GM03348 (cell line): ENCODE data around the gene RET.
"Not testable (repeated sequence)": the region's sequence is repeated elsewhere in the genome, so short reads cannot be mapped to it uniquely, and the experiment has no call there.

Experiments used
- DNase-seq: peaks from one replicate; pipeline ENCODE4 v3.0.0; 2012; ENCODE audit warnings: low spot score

The RET gene

DNA sequence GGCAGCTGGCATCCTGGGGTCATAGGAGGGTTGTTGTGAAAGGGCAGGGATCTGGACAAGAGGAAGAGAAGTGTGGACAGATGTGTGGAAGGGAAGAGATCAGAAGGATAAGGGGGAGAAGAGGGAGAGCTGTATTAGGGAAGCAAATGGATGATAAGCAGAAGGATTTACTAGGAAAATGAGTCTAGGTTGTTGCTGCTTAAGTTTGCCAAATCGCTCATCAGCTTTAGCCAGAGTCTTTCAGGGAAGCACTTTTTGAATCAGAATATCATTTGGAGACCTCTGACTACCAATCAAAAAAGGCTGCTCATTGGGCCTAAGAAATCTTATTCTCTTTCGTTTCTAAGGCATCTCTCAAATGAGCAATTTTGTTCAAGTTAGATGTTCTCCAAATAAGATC lies 58.8 kb downstream of the RET start:
- DNase-seq: no peak

GRCh38 chr10:43136432-43136831 lies 59.6 kb downstream of the RET start:
- DNase-seq: no peak

DNA sequence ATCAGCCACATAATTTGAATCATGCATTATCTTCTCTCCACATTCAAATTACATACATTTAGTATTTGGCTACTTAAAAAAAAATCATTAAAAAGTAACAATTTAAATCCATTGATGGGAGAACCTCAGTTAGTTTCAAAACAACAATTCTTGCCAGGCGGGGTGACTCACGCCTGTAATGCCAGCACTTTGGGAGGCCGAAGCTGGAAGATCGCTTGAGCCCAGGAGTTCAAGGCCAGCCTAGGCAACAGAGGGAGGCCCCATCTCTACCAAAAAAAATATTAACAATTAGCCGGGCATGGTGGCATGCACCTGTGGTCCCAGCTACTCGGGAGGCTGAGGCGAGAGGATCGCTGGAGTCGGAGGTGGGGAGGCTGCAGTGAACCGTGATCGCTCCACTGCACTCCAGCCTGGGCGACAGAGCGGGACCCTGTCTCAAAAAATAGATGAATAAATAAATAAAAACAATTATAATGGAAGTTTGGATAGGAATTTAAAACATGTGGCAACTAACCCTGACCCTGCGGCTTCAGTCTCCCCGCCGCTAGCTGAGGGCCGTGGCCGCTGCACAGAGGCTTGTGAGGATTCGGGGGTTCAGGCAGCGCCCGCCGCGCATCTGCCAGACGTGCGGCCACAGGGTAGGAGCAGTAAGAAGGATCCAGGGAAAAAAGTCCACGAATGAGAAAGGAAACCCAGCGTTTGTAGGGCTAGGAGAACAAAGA lies 60.3 kb downstream of the RET start:
- no peak for DNase-seq

DNA sequence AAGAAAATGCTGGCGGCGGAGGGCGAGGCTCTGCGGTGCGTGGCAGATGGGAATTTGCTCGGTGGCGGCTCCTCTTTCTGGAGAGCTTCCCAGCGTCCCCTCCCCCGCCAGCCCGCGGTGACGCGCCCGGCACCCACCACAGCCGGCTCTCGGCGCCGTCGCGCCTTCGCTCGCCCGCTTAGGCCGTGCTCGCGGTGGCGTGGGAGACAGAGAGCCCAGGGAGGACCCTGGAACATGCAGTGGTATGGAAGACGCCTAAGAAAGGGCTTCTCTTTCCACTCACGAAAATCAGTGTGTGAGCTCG lies 60.8 kb downstream of the RET start:
- DNase-seq: peak; percentile 86

- DNase-seq: peak; percentile 94
These were observed 61.3 kb downstream of the RET start, which contains the start of gene CSGALNACT2 for GRCh38 chr10:43138021-43138756. TSS of gene CSGALNACT2 (plus strand) at chr10:43138445. CDS start at chr10:43155150, 16,705 bp downstream.

DNA sequence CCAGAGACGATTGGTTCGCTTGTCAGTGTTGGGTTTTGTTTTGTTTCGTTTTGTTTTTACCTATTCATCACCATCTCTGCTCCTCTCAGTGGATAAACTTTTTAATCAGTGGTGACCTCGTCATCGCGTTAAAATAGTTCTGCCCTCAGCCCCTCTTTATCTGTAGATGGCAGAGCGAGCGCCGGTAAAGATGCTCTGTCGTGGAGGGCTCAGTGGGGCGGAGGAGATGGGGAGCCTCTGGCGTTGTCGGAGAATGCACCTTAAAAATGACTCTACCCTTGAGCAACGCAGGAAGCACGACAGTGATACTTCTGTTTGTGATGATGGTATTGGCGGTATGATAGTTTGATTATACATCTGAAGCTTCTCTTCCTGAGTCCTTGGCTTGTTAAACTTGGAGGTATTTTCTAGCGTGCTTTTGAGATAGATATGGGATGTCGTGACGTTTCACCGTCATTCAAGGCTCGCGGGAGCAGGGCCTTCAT lies 61.9 kb downstream of the RET start:
- DNase-seq: peak; percentile 47

GRCh38 chr10:43141421-43141820 lies 64.6 kb downstream of the RET start:
- no peak for DNase-seq

- no peak for DNase-seq
These were observed 68.4 kb downstream of the RET start for GRCh38 chr10:43145311-43145710.

GRCh38 chr10:43145936-43146335 lies 69.1 kb downstream of the RET start:
- not testable (repeated sequence) for DNase-seq

GRCh38 chr10:43151371-43151770 lies 74.5 kb downstream of the RET start:
- no peak for DNase-seq

- no peak for DNase-seq
These were observed 77.0 kb downstream of the RET start for GRCh38 chr10:43153901-43154300.

- DNase-seq: no peak
These were observed 78.4 kb downstream of the RET start for GRCh38 chr10:43155221-43155620.

DNA sequence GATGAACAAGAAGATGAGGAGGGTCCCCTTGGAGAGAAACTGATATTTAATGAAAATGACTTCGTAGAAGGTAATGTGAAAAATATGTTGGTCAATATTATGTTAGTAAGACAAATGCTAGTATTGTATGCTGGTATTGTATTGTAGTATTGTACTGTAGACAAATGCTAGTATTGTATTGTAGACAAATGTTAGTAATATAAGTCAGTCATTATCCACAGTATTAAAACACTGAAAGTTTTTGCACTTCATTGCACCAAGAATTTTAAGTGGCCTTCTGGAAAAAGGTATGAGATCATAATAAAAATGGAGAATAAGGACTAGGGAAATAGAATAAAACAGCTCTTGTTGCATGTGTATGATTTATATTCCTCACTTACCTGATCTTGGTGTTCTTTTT lies 78.9 kb downstream of the RET start:
- no peak for DNase-seq

GRCh38 chr10:43156590-43157341 lies 79.9 kb downstream of the RET start:
- DNase-seq: no peak

DNA sequence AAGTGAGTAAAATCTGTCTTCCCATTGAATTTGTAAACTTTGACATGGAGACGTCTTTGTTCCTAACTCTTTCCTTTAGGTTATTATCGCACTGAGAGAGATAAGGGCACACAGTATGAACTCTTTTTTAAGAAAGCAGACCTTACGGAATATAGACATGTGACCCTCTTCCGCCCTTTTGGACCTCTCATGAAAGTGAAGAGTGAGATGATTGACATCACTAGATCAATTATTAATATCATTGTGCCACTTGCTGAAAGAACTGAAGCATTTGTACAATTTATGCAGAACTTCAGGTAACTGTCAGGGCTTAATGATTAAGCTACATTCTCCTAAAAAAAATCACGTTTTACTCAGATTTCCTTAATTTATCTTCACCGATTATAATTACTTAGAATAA lies 81.8 kb downstream of the RET start:
- no peak for DNase-seq

DNA sequence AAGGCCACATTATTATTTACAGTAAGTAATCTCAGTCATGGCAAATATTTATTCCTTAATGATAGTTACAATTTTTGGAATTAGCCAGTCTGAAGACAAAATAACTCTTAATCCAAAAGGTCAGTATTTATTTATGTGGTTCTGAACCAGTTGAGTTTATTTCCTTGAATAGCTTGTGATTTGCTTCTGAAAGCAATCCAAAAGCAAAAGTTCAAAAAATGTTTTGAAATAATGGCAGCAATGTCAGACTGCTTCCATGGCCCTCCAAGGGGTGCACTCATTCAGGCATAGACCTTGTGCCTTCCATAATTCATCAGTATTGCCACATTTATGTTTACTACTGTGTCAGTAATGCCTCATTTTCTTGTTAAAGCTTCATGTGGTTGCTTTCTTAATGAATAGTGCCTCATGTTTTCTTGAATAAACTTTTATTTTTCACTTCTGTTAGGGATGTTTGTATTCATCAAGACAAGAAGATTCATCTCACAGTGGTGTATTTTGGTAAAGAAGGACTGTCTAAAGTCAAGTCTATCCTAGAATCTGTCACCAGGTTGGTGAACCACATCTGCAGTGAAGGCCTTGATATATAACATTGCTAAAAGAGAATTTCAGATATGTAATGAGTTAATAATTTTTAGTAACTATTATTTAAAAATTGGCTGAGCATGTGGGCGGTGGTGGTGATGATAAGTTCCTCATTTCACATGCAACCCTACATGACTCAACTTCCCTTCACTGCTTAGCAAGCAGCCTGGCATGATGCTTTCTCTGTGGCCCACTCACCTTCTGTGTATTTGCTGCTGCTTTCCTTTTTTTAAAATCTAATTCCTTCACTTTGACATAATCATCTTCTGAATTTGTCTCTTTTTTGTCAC lies 83.4 kb downstream of the RET start:
- DNase-seq: peak; percentile 82

DNA sequence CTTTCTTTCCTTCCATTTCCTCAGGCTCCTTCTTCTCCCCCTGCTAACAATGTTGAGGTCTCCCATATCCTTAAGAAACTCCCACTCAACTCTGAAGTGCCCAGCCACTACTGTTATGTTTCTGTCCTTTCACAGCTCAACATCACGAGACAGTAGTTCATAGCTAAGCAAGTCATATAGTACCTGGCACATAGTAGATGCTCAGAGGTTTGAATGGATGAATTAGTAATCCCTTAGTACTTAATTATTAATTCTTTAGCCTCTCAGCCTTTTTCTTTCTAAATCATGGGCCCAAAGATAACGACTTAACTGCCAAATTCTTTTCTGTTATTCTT lies 84.0 kb downstream of the RET start:
- no peak for DNase-seq

- DNase-seq: no peak
These were observed 85.7 kb downstream of the RET start for GRCh38 chr10:43162604-43163003.

GRCh38 chr10:43166207-43166879 lies 89.5 kb downstream of the RET start:
- DNase-seq: no peak

DNA sequence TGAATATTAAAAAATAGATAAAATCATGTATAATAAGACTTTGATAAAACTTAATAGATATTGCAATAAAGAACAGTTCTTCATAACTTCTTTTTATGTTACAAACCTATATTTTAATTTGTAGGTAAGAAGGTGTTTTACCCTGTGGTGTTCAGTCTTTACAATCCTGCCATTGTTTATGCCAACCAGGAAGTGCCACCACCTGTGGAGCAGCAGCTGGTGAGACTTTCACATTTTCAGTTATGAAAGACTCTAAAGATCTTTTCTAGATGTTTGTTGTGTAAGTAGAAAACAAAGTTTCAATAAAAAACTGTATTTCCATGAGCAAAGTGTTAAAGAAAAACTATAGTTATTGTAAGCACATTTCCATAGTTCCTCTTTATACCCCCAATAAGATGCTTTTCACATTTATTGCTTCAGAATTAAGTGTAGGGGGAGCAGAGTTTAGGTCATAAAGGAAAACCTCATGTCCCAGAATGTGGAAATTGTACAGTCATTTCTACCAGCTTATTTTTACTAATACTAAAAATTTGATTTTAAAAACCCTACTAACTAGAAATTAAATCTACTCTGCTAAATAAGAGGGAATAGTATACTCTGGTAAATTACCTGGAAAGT lies 90.1 kb downstream of the RET start:
- no peak for DNase-seq

DNA sequence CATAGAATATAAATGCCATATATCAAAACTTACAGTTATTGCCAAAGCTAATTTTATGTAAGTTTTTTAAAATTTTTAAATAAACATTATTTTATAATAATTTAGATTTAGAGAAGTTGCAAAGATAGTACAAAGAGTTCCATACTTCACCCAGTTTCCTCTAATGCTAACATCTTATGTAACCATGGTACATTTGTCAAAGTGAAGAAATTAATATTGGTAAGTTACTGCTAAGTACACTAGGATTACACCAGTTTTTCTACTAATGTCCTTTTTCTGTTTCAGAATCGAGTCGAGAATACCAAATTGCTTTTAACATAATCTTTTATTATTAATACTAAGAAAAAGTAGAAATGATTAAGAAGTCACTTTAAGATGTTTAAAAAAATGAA lies 90.6 kb downstream of the RET start:
- no peak for DNase-seq
